GM15510 (cell line): ENCODE data around the gene PRPF38B.

ENCODE experiments used
- POLR2A ChIP-seq: IDR thresholded peaks from 3 replicates; pipeline ENCODE4 v1.6.1; 2011; ENCODE audit warnings: borderline replicate concordance; ENCODE audit not compliant: insufficient read length; ENCODE audit errors: extremely low read depth

Gene PRPF38B

DNA sequence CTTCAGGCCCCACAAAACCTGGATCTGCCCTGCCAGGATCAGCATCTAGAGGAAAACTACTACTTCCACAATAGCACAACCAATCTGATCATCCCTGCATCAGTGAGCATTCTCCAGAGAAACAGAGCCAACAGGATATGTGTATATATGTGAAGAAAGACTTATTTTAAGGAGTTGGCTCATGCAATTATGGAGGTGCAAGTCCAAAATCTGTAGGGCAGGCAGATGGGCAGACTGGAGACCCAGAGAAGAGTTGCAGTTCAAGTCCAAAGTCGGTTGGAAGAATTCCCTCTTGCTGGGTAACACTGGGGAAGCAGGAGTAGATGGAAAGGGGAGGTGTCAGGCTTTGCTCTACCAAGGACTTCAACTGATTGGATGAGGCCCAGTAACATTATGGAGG, 26.3 kb upstream of the PRPF38B start:
- TF ChIP-seq POLR2A: no peak

DNA sequence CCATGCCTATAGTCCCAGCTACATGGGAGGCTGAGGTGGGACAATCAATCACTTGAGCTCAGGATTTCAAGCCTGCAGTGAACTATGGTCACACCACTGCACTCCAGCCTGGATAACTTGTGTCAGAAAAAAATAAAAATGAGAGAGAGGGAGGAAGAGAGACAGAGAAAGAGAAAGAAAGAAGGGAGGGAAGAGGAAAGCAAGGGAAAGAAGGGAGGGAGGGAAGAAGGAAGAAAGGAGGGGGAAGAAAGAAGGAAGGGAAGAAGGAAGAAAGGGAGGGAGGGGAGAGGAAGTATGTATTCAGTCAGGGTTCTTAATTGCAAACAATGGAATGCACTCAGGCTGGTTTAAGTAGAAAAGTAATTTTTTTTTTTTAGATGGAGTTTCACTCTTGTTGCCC, 23.3 kb upstream of the PRPF38B start:
- no peak for TF ChIP-seq POLR2A

DNA sequence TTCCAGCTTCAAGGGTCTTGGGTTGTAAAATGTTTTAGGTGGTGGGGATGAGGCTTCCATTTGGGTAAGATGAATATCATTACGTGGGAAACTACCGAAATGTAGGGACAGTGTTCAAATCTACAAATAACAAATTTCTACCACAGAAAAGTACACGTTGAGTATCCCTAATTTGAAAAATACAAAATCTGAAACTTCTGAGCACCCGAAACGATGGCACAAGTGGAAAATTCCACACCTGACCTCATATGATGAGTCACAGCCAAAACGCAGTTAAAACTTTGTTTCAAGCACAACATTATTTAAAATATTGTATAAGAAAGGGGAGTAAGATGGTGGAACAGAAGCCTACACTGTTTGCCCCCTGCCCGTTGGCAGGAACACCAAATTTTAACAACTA, 22.4 kb upstream of the PRPF38B start:
- TF ChIP-seq POLR2A: no peak

DNA sequence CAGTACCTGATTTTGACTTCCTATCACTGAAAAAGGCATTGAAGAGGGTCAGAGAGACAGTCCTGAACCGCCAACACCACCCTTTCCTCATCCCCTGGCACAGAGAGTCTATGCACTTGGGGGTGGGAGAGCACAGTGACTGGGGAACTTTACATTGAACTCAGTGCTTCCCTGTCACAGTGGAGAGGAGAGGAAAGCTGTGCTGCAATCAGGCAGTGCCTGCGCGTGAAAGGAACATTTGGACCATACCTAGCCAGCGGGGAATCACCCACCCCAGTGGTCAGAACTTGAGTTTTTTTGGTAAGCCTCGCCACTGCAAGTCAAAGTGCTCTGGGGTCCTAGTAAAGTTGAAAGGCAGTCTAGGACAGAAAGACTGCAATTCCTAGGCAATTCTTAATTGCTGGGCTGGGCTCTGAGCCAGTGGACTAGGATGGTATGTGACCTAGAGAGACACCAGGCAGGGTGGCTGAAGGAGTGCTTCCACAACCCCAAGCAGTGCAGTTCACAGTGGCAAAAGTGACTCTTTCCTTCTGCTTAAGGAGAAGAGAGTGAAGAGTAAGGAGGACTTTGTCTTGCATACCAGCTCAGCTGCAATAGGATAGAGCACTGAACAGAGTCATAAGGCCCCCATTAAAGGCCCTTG, 21.9 kb upstream of the PRPF38B start:
- TF ChIP-seq POLR2A: no peak

DNA sequence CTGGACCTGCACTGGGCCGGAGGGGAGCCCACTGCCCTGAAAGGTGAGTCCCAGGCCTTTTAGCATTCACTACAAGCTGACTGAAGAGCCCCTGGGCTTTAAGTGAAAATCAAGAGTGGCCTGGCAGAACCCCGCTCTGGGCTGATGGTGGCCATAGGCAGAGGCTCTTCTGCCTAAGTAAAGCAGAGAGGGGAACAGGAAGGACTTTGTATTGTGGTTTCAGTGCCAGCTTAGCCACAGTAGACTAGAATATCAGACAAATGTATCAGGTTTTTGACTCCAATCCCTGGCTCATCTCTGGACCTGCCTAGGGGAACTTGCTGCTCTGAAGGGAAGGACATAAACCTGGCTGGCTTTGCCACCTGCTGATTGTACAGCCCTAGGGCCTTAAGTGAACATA, 21.0 kb upstream of the PRPF38B start:
- no peak for TF ChIP-seq POLR2A

DNA sequence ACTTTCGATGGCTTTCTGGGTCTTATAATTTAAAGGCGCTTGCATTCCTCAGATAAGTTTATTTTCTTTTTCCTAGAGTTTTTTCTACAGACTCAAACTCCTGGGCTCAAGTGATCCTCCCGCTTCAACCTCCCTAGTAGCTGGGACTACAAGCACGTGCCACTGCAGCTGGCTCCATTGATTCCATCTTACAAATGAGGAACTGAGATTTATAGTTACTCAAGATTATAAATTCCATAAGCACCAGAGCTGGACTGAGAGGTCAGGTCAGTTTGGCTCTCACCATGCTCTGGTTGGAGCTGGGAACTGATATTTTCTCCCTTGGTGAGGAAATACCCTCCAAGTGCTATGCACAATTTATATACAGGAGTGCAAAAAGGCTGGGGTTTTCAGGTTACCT, 13.4 kb upstream of the PRPF38B start:
- TF ChIP-seq POLR2A: no peak

DNA sequence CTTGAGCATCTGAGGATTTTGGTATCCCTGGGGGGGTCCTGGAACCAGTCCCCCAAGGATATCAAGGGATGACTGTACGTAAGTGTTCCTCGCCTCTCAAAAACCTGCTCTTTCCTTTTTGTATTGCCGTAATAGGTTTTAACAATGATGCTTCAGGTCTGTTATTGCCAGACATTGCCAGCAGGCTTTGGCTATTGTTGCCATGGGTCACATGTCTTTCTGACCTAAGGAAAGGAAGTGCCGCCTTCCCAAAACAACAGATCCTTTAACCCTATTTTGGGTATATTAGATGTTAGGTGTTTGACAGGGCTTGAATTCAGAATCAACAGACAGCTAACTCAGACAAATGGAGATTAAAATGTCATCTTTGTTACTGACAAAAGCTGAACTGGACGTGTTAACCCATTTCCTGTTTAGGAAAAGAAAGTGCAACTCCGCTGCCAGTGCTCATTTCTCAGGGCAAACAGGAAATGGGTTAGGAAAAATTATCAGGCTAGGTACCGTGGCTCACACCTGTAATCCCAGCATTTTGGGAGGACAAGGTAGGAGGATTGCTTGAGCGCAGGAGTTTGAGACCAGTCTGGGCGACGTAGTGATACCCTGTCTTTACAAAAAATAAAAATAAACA, 12.4 kb upstream of the PRPF38B start:
- no peak for TF ChIP-seq POLR2A

DNA sequence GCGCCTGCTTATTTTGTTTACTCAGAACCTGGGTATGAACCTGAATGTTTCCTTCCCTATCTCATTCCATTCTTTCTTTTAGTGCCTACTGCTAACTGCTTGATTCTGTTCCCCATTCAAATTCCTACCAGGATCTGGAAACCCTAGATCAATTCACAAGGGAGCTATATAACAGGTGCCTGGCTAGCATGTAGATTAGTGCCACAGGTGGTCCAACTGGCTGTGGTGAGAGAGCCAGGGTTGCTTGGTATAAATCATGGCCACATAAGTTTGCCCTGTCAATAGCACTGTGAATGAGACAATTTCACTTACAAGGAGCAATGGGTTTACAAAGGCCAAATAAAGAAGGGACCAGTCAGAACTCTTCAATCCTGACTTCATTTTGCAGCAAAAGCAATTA, 6.6 kb upstream of the PRPF38B start:
- TF ChIP-seq POLR2A: no peak

DNA sequence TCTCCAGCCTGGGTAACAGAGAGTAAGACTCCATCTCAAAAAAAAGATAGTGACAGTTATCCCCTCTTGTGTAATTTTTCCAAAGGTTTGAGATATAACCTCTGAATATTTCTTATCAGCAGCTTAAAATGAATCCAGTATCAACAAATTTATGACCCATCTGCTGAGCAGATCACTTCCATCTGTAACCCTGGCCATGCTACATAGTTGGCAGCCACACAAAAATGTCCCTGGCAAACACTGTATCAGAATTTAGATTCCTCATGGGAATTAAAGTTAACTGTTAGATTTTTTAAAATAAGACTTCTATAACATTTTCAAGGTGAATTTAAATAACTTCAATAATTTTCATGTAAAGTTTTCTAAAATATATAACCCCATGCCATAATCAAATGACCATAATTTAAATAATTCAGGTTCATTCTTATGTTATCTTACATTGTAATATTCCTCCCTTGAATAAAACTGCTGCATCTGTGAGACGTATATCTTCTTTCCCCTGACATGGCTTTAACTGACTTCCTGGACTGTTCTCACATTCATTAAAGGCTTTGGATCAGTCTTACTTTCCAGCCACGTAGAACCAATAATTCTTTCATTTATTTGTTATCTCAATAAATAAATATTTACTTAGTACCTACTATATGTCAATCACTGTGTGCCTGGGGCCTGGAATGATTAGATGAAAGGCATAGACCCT, 5.3 kb upstream of the PRPF38B start:
- no peak for TF ChIP-seq POLR2A

DNA sequence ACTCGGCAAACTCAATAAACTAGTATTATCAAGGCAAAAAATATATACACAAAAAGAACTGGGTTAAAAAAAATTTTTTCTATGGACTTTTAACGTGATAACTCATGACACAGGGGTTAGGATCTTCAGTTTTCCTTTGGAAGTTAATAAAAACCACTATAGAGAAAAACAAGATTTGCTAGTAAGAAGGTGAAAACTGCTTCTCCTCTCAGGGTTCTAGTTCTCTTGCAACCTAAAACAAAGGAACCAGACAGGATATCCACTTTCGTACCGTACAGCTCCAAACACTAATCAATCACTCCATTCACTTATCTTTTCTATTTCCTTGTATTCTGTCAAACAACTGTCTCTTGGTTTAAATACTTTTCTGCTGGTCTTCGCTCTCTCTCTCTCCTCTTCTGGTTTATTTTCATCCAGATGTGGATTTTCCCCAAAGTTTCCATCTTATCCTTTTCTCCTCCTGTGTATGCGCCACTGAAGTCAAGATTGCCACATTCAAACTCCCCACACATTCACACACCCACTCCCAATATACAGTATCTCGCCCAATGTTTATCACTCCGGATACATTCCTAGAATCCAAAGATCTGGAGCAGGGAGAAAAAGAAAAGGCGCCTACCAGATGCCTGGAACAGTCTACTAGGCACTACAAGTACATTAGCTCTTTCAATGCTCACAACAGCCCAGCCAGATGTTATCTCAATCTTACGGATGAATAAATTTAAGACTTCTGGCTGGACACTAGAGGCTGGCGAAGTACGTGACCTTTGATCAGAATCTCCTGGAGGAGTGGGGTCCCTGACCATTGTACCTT, 775 bp upstream of the PRPF38B start:
- no peak for TF ChIP-seq POLR2A

DNA sequence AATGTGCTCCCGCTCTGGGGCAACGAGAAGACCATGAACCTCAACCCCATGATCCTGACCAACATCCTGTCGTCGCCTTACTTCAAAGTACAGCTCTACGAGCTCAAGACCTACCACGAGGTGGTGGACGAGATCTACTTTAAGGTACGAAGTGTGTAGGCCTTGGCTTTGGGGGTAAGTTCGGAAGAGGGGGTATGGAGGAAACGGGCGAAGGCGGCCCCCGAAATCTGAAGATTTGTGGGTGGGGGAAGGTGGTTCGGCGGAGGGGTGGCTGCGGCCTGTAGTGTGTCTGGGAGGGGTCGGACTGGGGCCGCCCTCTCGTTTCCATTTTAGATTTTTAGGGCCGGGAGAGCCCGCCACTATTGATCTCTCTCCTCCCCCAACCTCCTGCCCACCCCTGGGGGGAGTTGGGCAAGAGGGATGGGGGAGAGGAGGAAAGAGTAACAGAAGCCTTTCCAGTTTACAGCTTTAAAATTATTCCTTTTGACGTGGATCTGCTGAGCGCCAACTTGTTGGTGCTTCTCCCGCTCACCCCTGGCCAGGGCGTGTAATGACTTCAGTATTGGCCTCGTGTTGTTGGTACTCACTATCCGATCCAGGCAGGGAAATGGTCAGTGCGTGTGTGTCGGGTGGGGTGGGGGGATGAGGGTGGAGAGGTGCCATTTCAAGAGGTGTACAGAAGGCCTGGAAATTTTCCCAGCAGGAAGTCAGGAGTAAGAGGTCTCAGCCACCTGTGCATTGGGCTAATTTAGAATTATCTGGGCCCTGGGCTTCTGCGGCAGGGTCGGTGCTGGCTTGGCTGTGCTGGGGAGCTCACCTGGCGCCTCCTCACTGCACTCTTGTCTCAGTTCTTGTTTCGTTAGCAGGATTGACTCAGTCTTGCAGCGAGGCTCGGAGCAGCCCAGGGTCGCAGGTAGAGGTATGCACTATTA, 880 bp downstream of the PRPF38B start:
- no peak for TF ChIP-seq POLR2A

DNA sequence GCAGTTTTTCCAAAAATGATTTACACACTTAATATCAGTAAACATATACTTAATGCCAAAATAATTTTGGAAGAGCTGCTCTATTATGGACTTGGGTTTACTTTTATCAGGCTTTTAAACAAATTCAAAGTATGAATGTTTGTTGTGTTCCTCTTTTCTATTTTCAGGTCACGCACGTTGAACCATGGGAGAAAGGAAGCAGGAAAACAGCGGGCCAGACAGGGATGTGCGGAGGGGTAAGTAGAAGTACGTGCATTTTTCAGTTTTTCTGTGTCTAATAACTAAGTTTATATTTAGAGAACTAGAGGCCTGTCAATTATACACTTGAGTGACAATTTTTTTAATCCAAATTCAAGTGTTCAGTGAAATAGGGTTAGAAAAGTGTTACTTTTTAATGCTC, 3.4 kb downstream of the PRPF38B start:
- no peak for TF ChIP-seq POLR2A

DNA sequence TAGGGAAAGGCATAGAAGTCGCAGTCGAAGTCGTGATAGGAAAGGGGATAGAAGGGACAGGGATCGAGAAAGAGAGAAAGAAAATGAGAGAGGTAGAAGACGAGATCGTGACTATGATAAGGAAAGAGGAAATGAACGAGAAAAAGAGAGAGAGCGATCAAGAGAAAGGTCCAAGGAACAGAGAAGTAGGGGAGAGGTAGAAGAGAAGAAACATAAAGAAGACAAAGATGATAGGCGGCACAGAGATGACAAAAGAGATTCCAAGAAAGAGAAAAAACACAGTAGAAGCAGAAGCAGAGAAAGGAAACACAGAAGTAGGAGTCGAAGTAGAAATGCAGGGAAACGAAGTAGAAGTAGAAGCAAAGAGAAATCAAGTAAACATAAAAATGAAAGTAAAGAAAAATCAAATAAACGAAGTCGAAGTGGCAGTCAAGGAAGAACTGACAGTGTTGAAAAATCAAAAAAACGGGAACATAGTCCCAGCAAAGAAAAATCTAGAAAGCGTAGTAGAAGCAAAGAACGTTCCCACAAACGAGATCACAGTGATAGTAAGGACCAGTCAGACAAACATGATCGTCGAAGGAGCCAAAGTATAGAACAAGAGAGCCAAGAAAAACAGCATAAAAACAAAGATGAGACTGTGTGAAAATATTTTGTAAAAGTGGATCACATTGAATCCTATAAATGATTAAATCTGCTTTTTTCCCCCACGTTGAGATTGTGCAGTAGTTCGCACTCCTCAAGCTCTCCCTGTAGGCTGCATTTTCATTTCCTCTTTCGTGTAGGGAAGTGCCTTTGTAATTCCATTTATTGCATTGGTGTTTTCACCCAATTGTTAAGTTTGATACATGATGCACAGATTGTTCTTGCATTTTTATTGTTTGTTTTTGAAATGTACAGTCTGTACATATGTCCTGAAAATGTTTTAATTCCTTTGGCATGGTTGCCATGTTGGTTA, 7.5 kb downstream of the PRPF38B start:
- no peak for TF ChIP-seq POLR2A

DNA sequence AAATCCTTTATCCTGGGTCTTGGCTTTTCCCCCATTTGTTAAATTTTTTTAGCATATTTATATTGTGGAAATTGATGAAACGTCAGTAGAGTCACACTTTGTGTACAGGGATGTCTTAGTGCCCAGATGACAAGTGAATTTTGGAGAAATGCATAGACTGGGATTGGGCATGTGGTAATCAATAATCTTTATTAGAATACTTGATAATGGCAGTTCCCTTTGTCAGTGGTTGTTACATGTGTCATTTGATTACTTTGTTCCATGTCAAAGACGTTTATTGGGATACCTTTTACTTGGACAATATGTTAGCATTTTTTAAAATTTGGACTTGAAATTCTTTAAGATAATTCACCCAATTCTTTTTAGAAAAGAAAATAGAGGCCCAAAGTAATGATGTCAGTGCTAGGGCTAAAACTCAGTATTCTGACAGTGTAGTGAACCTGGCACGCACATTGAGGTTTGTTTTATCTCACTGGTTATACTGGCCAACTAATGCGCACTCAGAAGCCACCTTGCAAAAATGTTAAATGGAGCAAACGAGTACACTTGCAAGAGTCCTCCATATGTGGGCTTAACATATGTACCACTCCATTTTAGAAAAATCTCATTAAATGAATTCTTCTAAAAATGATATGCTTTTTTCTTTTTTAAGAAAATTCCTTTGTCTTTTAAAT, 9.2 kb downstream of the PRPF38B start:
- TF ChIP-seq POLR2A: no peak
